ENCODE data around the gene ZNF750. TPM values are rescaled to one million over a fixed set of nuclear protein-coding genes. Genes with fewer than 3 reads are reported as not detected.

ZNF750 gene
- total and polyA plus RNA-seq, 10 donors: 0.05 to 0.16 (median 0.13) TPM; not detected in 5

DNA sequence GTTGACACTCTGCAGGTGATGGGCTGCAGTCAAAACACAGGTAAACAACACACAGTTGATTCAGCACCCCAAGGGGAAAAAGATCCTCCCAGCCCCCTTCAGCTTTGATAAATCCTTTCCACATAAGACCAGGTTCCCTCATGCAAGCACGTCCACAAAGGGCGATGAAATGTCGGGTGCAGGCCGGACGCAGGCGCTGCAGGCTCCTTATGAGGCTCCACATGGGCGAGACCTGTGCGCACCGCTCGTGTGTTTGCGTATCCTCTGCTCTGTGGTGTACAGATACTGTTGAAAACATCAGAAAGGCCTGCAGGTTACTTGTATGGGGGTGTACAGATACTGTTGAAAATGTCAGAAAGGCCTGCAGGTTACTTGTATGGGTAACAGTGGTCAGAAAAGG is 14.4 kb upstream of the ZNF750 start:
- Histone ChIP-seq H3K4me3 (no peak overlapping the region), H3K4me1 (peaks cover 3 to 28% (median 7%) of the 10 kb centered on the region in 6 donors), H3K27me3 (replicated peaks in 1 of 7) (no peaks in the 10 kb centered on the region), H3K27ac (no peak overlapping the region), H3K36me3 (peaks cover 0 to 10% (median 2%) of the 10 kb centered on the region in 6 donors), H3K9me3 (no peaks in the 10 kb centered on the region)
- peak; percentile 57 for DNase-seq
- intact Hi-C loops (cut with DNase I; ENCODE audit: low total_unique reads): loop anchor here (5.0 kb wide), 1 partner anchor 72 kb away; no protein-coding TSS in a partner anchor
- 94 to 98% (median 96%) methylated on average over 11 of the region's 11 CpGs for WGBS, 5 donors
- TF ChIP-seq POLR2AphosphoS5 (IDR thresholded peaks at IDR 0.05): no peak
- no peak for TF ChIP-seq POLR2A (IDR thresholded peaks at IDR 0.05)
- TF ChIP-seq, protein P1, sequence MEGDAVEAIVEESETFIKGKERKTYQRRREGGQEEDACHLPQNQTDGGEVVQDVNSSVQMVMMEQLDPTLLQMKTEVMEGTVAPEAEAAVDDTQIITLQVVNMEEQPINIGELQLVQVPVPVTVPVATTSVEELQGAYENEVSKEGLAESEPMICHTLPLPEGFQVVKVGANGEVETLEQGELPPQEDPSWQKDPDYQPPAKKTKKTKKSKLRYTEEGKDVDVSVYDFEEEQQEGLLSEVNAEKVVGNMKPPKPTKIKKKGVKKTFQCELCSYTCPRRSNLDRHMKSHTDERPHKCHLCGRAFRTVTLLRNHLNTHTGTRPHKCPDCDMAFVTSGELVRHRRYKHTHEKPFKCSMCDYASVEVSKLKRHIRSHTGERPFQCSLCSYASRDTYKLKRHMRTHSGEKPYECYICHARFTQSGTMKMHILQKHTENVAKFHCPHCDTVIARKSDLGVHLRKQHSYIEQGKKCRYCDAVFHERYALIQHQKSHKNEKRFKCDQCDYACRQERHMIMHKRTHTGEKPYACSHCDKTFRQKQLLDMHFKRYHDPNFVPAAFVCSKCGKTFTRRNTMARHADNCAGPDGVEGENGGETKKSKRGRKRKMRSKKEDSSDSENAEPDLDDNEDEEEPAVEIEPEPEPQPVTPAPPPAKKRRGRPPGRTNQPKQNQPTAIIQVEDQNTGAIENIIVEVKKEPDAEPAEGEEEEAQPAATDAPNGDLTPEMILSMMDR (IDR thresholded peaks at IDR 0.05 in 8 of 11, conservative IDR thresholded peaks at IDR 0.05 in 3 of 11): no peak

DNA sequence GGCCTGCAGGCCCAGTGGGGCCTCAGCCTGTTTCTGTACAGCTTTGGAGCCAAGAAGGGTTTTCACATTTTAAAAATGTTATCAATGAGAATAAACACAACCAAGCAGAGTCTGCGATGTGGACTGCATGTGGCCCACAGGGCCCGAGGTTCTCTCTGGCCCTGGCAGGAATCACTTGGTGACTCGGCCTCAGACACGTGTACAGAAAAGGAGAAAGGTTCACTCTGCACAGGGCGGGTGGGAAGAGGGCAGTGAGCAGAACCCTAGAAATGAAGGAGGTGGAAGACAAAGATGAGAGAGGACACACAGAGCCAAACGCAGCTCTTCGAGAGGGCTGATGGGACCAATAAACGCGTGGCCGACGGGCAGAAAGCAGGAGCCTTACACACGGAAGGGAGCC is 11.6 kb upstream of the ZNF750 start:
- DNase-seq: no peak
- Histone ChIP-seq H3K27me3 (replicated peaks in 1 of 7) (no peaks in the 10 kb centered on the region), H3K4me3 (no peak overlapping the region), H3K27ac (no peak overlapping the region), H3K36me3 (peaks cover 0 to 10% (median 2%) of the 10 kb centered on the region in 6 donors), H3K4me1 (peaks cover 2 to 34% (median 15%) of the 10 kb centered on the region in 6 donors), H3K9me3 (no peaks in the 10 kb centered on the region)
- TF ChIP-seq POLR2A (IDR thresholded peaks at IDR 0.05) (no peak), POLR2AphosphoS5 (IDR thresholded peaks at IDR 0.05) (no peak)
- TF ChIP-seq, protein P1 (IDR thresholded peaks at IDR 0.05 in 8 of 11, conservative IDR thresholded peaks at IDR 0.05 in 3 of 11): no peak
- 86 to 95% (median 93%) methylated on average over 12 of the region's 12 CpGs for WGBS, 5 donors
- intact Hi-C loops (cut with DNase I; ENCODE audit: low total_unique reads): loop anchor here (5.0 kb wide), 1 partner anchor 69 kb away; no protein-coding TSS in a partner anchor

DNA sequence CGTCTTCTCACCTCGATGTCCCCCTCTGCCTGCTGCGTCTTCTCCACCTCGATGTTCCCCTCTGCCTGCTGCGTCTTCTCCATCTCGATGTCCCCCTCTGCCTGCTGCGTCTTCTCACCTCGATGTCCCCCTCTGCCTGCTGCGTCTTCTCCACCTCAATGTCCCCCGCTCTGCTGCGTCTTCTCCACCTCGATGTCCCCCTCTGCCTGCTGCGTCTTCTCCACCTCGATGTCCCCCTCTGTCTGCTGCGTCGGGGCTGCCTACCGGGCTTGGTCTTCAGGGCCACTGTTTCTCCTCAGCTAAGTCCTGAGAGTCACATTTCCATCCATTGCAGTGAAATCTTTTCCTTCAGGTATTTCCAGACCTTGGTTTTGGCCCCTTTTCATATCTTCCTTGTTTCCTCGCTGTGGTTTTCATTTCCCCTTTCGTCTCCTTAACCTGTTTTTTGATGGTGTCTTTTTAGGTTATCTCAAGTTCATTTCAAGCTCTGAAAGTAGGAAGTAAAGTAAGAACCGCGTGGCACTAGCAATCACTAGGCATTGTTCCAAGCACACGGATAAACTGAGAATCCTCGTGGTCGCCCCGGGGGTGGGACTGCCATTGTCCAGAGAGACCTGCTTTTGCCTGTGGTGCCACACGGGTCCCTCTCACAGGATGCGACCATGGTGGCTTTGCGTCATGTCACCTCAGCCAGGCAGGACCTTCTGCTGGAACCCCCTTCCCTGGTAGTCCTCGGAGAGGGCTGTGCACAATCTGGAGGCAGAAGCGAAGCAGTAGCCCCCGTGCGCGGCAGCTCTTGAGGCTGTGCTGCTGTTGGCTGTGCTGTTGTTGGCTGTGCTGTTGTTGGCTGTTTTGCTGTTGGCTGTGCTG is 9.5 kb upstream of the ZNF750 start:
- 71 to 74% (median 73%) methylated on average over 29 to 33 of the region's 33 CpGs for WGBS, 5 donors
- Histone ChIP-seq H3K4me1 (peaks cover 2 to 43% (median 20%) of the 10 kb centered on the region in 6 donors), H3K36me3 (peaks cover 0 to 4% (median 0%) of the 10 kb centered on the region in 6 donors), H3K27me3 (replicated peaks in 1 of 7) (no peaks in the 10 kb centered on the region), H3K4me3 (no peak overlapping the region), H3K27ac (no peak overlapping the region), H3K9me3 (no peaks in the 10 kb centered on the region)
- intact Hi-C loops (cut with DNase I; ENCODE audit: low total_unique reads): no loop called here
- TF ChIP-seq POLR2A (IDR thresholded peaks at IDR 0.05): no peak
- TF ChIP-seq, protein P1 (IDR thresholded peaks at IDR 0.05 in 8 of 11, conservative IDR thresholded peaks at IDR 0.05 in 3 of 11): no peak
- TF ChIP-seq POLR2AphosphoS5 (IDR thresholded peaks at IDR 0.05): no peak
- peak; percentile 53 for DNase-seq

DNA sequence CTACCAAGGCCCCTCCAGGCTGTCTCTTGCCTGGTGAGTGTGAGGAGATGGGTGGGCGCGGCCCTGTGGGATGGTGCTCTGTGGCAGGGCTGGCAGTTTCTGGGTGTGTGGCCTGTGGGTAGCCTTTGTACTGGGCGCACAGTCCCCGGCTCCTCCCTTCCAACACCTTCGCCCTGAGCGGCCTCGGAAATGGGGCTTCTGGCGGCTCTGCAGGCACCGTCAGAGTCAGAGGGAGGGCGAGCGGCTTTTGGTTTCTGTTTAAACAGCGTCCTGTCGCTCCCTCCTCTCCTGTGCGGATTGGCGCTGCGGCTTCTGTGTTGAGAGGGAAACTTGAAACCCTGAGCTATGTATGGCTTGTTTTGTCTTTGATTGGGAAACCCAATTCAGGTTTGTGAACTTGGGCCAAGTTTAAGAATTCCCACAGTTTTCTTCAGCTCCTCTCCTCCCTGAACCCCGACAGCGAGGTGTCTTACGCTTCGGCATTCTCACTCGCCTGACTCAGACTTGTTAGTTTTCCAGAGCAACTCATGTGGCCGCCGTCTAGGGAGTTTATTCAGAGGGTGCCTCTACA is 8.3 kb upstream of the ZNF750 start:
- H3K4me1 ChIP-seq: peaks cover 2 to 44% (median 21%) of the 10 kb centered on the region in 6 donors
- intact Hi-C loops (cut with DNase I; ENCODE audit: low total_unique reads): no loop called here
- TF ChIP-seq, protein P1 (IDR thresholded peaks at IDR 0.05 in 8 of 11, conservative IDR thresholded peaks at IDR 0.05 in 3 of 11): no peak
- TF ChIP-seq POLR2A (IDR thresholded peaks at IDR 0.05): no peak
- peak; percentile 33 to 74 (median 72) for TF ChIP-seq POLR2AphosphoS5 (IDR thresholded peaks at IDR 0.05)
- peak overlapping the region in 6 of 8 donors; percentile 8 to 44 (median 17) for H3K4me3 ChIP-seq
- H3K27me3 ChIP-seq (replicated peaks in 1 of 7): no peaks in the 10 kb centered on the region
- H3K27ac ChIP-seq: peak overlapping the region in 7 of 8 donors; percentile 2 to 78 (median 76)
- 62 to 73% (median 64%) methylated on average over 20 to 23 of the region's 23 CpGs for WGBS, 5 donors
- peaks cover 0 to 4% (median 0%) of the 10 kb centered on the region in 6 donors for H3K36me3 ChIP-seq
- H3K9me3 ChIP-seq: no peaks in the 10 kb centered on the region
- peak; percentile 87 for DNase-seq

Measured in spleen (tissue), 11 donors.